NCI-H510A treated with DMSO at 0.1 percent for 48 hours (cell line): Measurements from ENCODE around the gene CMYA5.
"Not testable (repeated sequence)": the region's sequence is repeated elsewhere in the genome, so short reads cannot be mapped to it uniquely, and the experiment has no call there.

Source experiments
- DNase-seq: peaks from one replicate; lab custom pipeline; 2025; lab: John Stamatoyannopoulos, UW

CMYA5 gene

DNA sequence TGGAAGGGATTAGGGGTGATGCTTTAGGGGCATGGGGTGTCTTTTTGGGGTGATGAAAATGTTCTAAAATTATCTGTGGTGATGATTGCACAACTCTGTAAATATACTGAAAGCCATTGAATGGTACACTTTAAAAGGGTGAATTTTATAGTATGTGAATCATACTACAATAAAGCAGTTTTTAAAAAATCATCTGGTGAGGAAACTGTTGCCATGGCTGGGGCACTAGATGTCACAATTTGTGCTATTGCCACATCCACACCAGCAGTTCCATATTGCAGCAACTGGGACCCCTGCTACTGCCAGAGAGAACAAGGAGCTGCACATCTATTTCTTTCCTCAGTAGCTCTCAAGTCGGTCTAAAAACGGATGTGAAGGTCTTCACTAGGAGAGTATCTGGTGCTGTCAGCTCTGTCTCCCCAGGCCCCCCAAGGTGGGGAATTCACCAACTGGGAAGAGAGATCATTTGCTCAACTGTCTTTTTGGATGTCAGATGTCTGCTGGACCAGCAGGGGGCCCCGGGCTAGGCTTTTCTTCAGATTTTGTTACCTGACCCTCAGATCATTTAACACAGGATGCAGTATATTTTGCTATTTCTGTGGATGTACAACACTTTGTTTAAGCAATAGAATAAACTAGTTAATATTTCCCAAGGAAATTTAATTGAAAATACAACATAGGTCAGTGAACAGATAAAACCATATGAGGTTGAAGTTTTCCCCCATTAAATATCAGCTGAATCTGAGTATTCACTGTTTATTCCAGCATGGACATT is 13.2 kb downstream of the CMYA5 start:
- DNase-seq, result no peak

DNA sequence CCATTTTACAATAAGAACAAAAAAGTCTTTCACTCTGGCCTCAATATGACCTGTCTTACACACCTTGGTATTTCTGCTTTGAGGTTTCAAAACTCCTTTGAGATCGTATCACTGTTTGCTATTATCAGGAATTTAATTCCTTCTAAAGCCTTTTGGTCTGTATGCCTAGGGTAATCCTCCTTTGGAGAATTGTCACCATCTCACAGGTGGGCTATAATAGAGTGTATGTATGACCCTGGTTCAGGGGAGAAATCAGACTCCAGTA is 13.7 kb downstream of the CMYA5 start:
- no peak for DNase-seq

DNA sequence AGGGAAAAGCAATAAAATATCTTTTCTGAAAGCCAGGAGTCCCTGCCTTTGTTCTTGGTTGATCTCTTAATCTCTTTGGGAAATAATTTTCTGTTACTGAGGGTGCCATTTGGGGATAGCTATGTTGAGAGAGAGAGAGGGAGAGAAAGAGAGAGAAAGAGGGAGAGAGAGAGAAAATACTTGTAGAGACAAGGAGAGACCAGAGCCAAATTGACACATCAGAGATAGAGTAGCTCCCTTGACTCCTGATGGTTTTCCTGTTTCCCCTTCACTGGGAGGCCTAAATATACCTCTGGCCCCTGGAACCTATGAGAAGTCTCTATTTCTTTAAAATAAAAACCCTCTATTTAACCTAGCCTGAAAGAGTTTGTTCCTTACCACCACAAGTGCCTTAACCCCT is 14.9 kb downstream of the CMYA5 start:
- DNase-seq, result no peak

GRCh38 chr5:79705632-79706031 is 16.0 kb downstream of the CMYA5 start:
- DNase-seq, result no peak

GRCh38 chr5:79706317-79706716 is 16.7 kb downstream of the CMYA5 start:
- not testable (repeated sequence) for DNase-seq

GRCh38 chr5:79707535-79707934 is 17.9 kb downstream of the CMYA5 start:
- DNase-seq, result no peak

DNA sequence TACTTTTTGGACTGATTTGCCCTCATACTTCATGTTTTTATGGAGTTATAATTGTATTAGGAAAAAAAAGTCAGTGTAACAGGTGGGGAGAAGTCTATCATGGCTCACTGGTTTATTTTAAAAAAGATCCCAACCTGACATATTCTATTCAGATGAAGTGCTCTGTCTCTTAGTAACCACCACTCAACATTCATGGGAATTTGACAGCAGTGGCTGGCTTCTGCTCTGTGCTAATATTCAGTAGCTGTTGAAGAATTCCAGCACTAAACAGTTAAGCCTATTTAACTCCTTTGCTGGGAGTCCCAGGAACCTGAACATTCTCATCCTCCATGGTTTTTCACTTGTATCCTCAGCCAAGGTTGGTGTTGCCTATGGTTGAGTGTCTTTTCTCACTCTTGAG is 23.1 kb downstream of the CMYA5 start:
- no peak for DNase-seq

- DNase-seq, result no peak
Measured at GRCh38 chr5:79713727-79714126, 24.1 kb downstream of the CMYA5 start.

DNA sequence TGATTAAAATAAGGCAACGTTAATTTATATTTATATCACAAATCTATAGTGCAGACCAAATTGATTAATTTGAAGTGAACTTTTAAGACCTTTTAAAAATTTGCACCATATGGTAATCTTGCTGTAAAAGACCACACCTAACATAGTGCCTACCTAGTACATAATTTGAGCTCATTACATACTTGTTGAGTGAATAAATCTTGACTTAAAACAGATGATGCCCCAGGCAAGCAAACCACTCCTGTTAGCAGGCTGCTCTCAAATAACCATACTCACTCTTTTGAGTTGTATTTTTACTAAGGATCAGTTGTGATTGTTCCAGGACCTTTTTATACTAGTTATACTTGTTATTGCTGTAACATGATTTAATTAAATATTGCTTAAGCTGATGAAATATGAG is 27.2 kb downstream of the CMYA5 start:
- no peak for DNase-seq

- no peak for DNase-seq
Measured at GRCh38 chr5:79720096-79720495, 30.5 kb downstream of the CMYA5 start.

DNA sequence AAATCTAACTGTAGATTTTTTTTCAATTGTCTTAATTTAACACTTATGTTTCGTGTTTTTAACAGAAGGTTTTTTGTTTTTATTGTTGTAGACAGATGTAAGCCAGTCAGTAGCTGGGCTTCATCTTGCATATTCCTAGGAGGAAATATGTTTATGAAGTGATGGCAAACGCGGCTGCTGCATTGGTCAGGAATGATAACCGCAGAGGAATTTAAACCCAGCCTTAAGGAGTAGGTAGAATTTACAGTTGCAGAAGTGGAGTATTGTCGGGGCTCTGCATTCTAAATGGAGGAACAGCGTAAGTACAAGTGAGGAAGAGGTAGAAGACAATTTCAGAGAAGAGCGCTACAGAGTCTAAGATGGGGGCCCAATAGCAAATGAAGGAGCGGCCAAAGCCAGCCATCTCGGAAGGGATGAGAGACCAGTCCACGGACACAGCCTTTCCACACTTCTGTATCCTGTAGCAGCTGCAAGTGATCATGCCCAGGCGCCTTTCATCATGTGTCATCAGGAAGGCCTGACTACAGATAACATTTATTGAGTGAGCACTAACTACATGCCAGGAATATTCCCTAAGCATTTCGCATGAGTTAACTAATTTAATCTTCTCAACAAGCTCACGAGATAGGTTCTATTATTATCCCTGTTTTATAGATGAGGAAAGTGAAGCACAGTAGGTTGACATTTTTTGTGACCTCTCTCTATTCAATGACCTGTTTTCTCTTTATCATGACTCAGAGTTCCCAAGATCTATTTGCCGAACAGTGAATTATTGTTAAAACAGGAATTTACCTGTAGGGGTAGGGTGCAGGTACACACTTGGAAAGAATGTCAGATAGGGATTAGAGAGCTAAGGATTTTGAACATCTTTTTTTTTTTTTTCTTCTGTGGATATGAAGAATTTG is 38.1 kb downstream of the CMYA5 start:
- DNase-seq, result no peak

DNA sequence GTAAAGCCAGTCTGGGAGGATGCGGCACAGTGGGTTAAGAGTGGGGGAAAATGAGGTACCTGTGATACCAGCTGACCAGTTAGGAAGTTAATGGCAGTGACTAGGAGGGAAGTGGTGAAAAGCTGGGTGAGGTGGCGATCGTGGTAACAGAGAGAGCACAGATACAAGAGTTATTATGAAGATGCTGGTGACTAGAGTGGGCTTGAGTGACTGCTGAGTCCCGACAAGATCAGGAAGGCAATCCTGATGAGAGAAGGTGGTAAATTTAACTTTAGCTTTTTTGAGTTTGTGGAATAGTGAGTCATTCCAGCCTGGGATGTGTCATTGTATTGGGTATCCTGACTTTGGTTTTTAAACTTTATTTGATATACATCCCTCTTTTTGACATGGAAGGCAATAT is 38.8 kb downstream of the CMYA5 start:
- no peak for DNase-seq

GRCh38 chr5:79729679-79730078 is 40.0 kb downstream of the CMYA5 start:
- no peak for DNase-seq

DNA sequence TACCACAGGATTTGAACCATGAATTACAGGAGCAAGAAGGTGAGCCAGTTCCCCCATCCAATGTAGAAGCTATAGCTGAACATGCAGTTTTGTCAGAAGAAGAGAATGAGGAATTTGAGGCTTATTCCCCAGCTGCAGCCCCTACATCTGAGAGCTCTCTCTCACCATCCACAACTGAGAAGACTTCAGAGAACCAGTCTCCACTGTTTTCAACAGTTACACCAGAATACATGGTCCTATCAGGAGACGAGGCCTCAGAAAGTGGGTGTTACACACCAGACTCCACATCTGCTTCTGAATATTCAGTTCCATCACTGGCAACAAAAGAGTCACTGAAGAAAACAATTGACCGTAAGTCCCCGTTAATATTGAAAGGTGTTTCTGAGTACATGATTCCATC is 40.9 kb downstream of the CMYA5 start:
- DNase-seq, result no peak

DNA sequence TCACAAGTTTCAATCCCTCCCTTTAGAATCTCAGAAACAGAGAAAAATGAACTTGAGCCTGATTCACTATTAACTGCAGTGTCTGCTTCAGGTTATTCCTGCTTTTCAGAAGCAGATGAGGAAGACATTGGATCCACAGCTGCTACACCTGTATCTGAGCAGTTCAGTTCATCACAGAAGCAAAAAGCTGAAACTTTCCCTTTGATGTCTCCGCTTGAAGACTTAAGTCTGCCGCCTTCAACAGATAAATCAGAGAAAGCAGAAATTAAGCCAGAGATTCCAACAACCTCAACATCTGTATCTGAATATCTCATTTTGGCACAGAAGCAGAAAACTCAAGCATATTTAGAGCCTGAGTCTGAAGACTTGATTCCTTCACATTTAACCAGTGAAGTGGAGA is 42.1 kb downstream of the CMYA5 start:
- DNase-seq, result no peak

- no peak for DNase-seq
Measured at GRCh38 chr5:79736528-79737514, 47.2 kb downstream of the CMYA5 start.

DNA sequence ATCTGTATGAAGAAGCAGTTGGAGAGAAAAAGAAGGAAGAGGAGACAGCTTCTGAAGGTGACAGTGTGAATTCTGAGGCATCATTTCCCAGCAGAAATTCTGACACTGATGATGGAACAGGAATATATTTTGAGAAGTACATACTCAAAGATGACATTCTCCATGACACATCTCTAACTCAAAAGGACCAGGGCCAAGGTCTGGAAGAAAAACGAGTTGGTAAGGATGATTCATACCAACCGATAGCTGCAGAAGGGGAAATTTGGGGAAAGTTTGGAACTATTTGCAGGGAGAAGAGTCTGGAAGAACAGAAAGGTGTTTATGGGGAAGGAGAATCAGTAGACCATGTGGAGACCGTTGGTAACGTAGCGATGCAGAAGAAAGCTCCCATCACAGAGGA is 48.7 kb downstream of the CMYA5 start:
- DNase-seq, result no peak

GRCh38 chr5:79742549-79743136 is 53.0 kb downstream of the CMYA5 start:
- DNase-seq, result no peak

GRCh38 chr5:79743846-79744605 is 54.4 kb downstream of the CMYA5 start:
- DNase-seq, result no peak

DNA sequence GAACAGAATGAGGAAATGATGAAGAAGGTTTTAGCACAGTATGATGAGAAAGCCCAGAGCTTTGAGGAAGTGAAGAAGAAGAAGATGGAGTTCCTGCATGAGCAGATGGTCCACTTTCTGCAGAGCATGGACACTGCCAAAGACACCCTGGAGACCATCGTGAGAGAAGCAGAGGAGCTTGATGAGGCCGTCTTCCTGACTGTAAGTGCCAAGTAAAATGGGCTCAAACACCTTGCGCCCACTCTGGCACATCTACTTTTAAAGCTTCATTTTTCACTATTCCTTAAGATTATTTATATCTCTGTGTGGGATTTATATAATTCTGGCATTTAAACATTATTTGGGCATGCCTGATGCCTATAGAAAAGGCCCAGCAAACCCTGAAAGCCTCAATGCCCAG is 55.6 kb downstream of the CMYA5 start:
- DNase-seq, result no peak
